Activated CD8-positive, alpha-beta T cell treated with anti-CD3 and anti-CD28 coated beads, Interleukin-2, amount 10 ng/mL, durations not matched to agents 7 days and 5 days (primary cell): ENCODE data around the gene DUSP2. TPM values are rescaled to one million over a fixed set of nuclear protein-coding genes. Genes with fewer than 3 reads are reported as not detected.

Experiments
- ATAC-seq: fragments of 150-1000 bp; cut with Tn5 transposase; one replicate; pipeline ENCODE4 v1.10.0; 2021; ENCODE audit warnings: moderate library complexity
- CTCF ChIA-PET: fragments of 350-600 bp; sonication (Branson Sonifier 250); formaldehyde crosslinking; loops from one replicate; lab custom pipeline; 2021; ENCODE audit warnings: antibody characterized with exemption; lab: Charles Lee
- POLR2A ChIA-PET: fragments of 350-600 bp; sonication (Branson Sonifier 250); formaldehyde crosslinking; loops from one replicate; lab custom pipeline; 2021; ENCODE audit warnings: antibody characterized with exemption; lab: Charles Lee
- DNase-seq: peaks from one replicate; pipeline ENCODE4 v3.0.0-alpha.2; 2020
- H3K27ac Mint-ChIP-seq: one replicate; pipeline ENCODE4 v1.8.0; 2021; ENCODE audit warnings: mild to moderate bottlenecking, mixed read lengths
- H3K27me3 Mint-ChIP-seq: one replicate; pipeline ENCODE4 v1.8.0; 2021; ENCODE audit warnings: low read depth, mixed read lengths
- H3K36me3 Mint-ChIP-seq: one replicate; pipeline ENCODE4 v1.8.0; 2021; ENCODE audit warnings: low read depth, mixed read lengths
- H3K4me1 Mint-ChIP-seq: one replicate; pipeline ENCODE4 v1.8.0; 2021; ENCODE audit warnings: low read depth, mixed read lengths
- H3K4me3 Mint-ChIP-seq: one replicate; pipeline ENCODE4 v1.8.0; 2021; ENCODE audit warnings: mild to moderate bottlenecking, mixed read lengths
- H3K9me3 Mint-ChIP-seq: one replicate; pipeline ENCODE4 v1.8.0; 2022; ENCODE audit warnings: mixed read lengths; ENCODE audit not compliant: insufficient read depth
- total RNA-seq, 2 experiments: library from RNA; stranded (reverse); gene quantifications; one replicate each; pipeline ENCODE4 v1.2.3, GENCODE V29; 2021

DUSP2 gene
- total RNA-seq, 2 experiments from 2014 or later = 20.3 to 21.2 TPM

- Mint-ChIP-seq H3K9me3 (no peaks in the 10 kb centered on the region), H3K4me1 (peaks cover 30% of the 10 kb centered on the region), H3K27ac (no peak overlapping the region), H3K27me3 (peaks cover 33% of the 10 kb centered on the region), H3K4me3 (peak overlapping the region; percentile 36), H3K36me3 (no peaks in the 10 kb centered on the region)
- DNase-seq = no peak
- CTCF ChIA-PET = interaction anchor here (0.6 to 4.3 kb wide), 25 partner anchors 10 to 149 kb away, joined by 3 to 30 read pairs (median 5); partner anchors contain the start of genes ASTL and STARD7
- ATAC-seq = no peak
- POLR2A ChIA-PET = interaction anchor here (1.8 kb wide), 1 partner anchor 126 kb away, joined by 9 read pairs; the partner anchor contains the start of gene ANKRD36C
These were observed 27.3 kb downstream of the DUSP2 start for GRCh38 chr2:96117701-96118588.

GRCh38 chr2:96116879-96117533, 28.2 kb downstream of the DUSP2 start:
- ATAC-seq (peak; percentile 88), DNase-seq (peak; percentile 64)
- Mint-ChIP-seq H3K27me3 (peaks cover 33% of the 10 kb centered on the region), H3K4me1 (peaks cover 30% of the 10 kb centered on the region), H3K36me3 (no peaks in the 10 kb centered on the region), H3K9me3 (no peaks in the 10 kb centered on the region), H3K27ac (no peak overlapping the region), H3K4me3 (peak overlapping the region; percentile 40)
- ChIA-PET POLR2A (interaction anchor here (0.6 to 1.8 kb wide), 4 partner anchors 58 to 125 kb away, joined by 3 to 9 read pairs (median 3); partner anchors contain the start of gene ANKRD36C), CTCF (interaction anchor here (0.6 to 4.3 kb wide), 32 partner anchors 9 to 150 kb away, joined by 3 to 30 read pairs (median 4); partner anchors contain the start of genes ASTL and STARD7)

GRCh38 chr2:96116424-96116878, 28.8 kb downstream of the DUSP2 start, which contains the start of gene ADRA2B:
Gene ADRA2B, minus strand, starts transcription at chr2:96116571. Its CDS starts 422 bp downstream, at chr2:96116149.
- ChIA-PET CTCF (interaction anchor here (0.6 to 4.3 kb wide), 29 partner anchors 8 to 151 kb away, joined by 3 to 30 read pairs (median 5); partner anchors contain the start of genes ASTL and STARD7), POLR2A (interaction anchor here (0.7 to 1.8 kb wide), 3 partner anchors 64 to 125 kb away, joined by 3 to 9 read pairs (median 3); partner anchors contain the start of gene ANKRD36C)
- Mint-ChIP-seq H3K27ac (no peak within 1 kb of the TSS), H3K27me3 (peaks cover 33% of the 10 kb centered on the region), H3K4me1 (peaks cover 30% of the 10 kb centered on the region), H3K36me3 (no peaks in the 10 kb centered on the region), H3K4me3 (peak within 1 kb of the TSS; percentile 64), H3K9me3 (no peaks in the 10 kb centered on the region)
- DNase-seq = peak; percentile 79
- ATAC-seq = peak; percentile 76

GRCh38 chr2:96115631-96116423, 29.4 kb downstream of the DUSP2 start:
- Mint-ChIP-seq H3K4me1 (peaks cover 28% of the 10 kb centered on the region), H3K9me3 (no peaks in the 10 kb centered on the region), H3K4me3 (peak overlapping the region; percentile 64), H3K27ac (no peak overlapping the region), H3K36me3 (no peaks in the 10 kb centered on the region), H3K27me3 (peaks cover 28% of the 10 kb centered on the region)
- ChIA-PET POLR2A (interaction anchor here (0.8 kb wide), 1 partner anchor 93 kb away, joined by 3 read pairs; no protein-coding TSS in a partner anchor), CTCF (interaction anchor here (1.0 to 4.3 kb wide), 10 partner anchors 13 to 123 kb away, joined by 3 to 30 read pairs (median 5); no protein-coding TSS in a partner anchor)
- DNase-seq (no peak), ATAC-seq (no peak)

- no peak for ATAC-seq
- peaks cover 20% of the 10 kb centered on the region for H3K4me1 Mint-ChIP-seq
- no peaks in the 10 kb centered on the region for H3K9me3 Mint-ChIP-seq
- ChIA-PET CTCF (interaction anchor here (1.6 to 4.3 kb wide), 3 partner anchors 24 to 123 kb away, joined by 4 to 30 read pairs (median 5); no protein-coding TSS in a partner anchor), POLR2A (no interaction called here)
- no peak overlapping the region for H3K27ac Mint-ChIP-seq
- H3K4me3 Mint-ChIP-seq = peak overlapping the region; percentile 64
- no peaks in the 10 kb centered on the region for H3K36me3 Mint-ChIP-seq
- H3K27me3 Mint-ChIP-seq = peaks cover 20% of the 10 kb centered on the region
- no peak for DNase-seq
These were observed 30.2 kb downstream of the DUSP2 start for GRCh38 chr2:96114903-96115581.

GRCh38 chr2:96114546-96114902, 30.7 kb downstream of the DUSP2 start:
- ChIA-PET POLR2A (no interaction called here), CTCF (interaction anchor here (1.6 to 4.3 kb wide), 3 partner anchors 25 to 122 kb away, joined by 4 to 30 read pairs (median 5); no protein-coding TSS in a partner anchor)
- H3K4me1 Mint-ChIP-seq = peaks cover 15% of the 10 kb centered on the region
- peaks cover 18% of the 10 kb centered on the region for H3K27me3 Mint-ChIP-seq
- H3K9me3 Mint-ChIP-seq = no peaks in the 10 kb centered on the region
- DNase-seq (no peak), ATAC-seq (no peak)
- H3K36me3 Mint-ChIP-seq = no peaks in the 10 kb centered on the region
- H3K27ac Mint-ChIP-seq = no peak overlapping the region
- H3K4me3 Mint-ChIP-seq = no peak overlapping the region

- H3K36me3 Mint-ChIP-seq = no peaks in the 10 kb centered on the region
- no peak for ATAC-seq
- H3K4me3 Mint-ChIP-seq = no peak overlapping the region
- H3K27ac Mint-ChIP-seq = no peak overlapping the region
- CTCF ChIA-PET = interaction anchor here (1.6 to 4.3 kb wide), 4 partner anchors 26 to 121 kb away, joined by 4 to 30 read pairs (median 6); no protein-coding TSS in a partner anchor
- peaks cover 17% of the 10 kb centered on the region for H3K27me3 Mint-ChIP-seq
- POLR2A ChIA-PET = no interaction called here
- H3K4me1 Mint-ChIP-seq = peaks cover 15% of the 10 kb centered on the region
- DNase-seq = no peak
- no peaks in the 10 kb centered on the region for H3K9me3 Mint-ChIP-seq
These were observed 31.3 kb downstream of the DUSP2 start for GRCh38 chr2:96113951-96114350.

GRCh38 chr2:96113367-96113677, 31.9 kb downstream of the DUSP2 start:
- ATAC-seq (no peak), DNase-seq (no peak)
- no peak overlapping the region for H3K4me3 Mint-ChIP-seq
- POLR2A ChIA-PET = no interaction called here
- peaks cover 15% of the 10 kb centered on the region for H3K4me1 Mint-ChIP-seq
- H3K9me3 Mint-ChIP-seq = no peaks in the 10 kb centered on the region
- H3K36me3 Mint-ChIP-seq = no peaks in the 10 kb centered on the region
- H3K27me3 Mint-ChIP-seq = peaks cover 15% of the 10 kb centered on the region
- no peak overlapping the region for H3K27ac Mint-ChIP-seq
- CTCF ChIA-PET = interaction anchor here (0.6 to 4.3 kb wide), 7 partner anchors 26 to 122 kb away, joined by 3 to 30 read pairs (median 4); partner anchors contain the start of gene ANKRD36C

- Mint-ChIP-seq H3K4me3 (no peak overlapping the region), H3K9me3 (no peaks in the 10 kb centered on the region), H3K27ac (no peak overlapping the region), H3K36me3 (no peaks in the 10 kb centered on the region), H3K4me1 (peaks cover 11% of the 10 kb centered on the region), H3K27me3 (peaks cover 15% of the 10 kb centered on the region)
- POLR2A ChIA-PET = no interaction called here
- ATAC-seq (no peak), DNase-seq (no peak)
- CTCF ChIA-PET = interaction anchor here (0.6 to 2.1 kb wide), 4 partner anchors 62 to 121 kb away, joined by 3 to 6 read pairs (median 3); partner anchors contain the start of gene ANKRD36C
These were observed 32.5 kb downstream of the DUSP2 start for GRCh38 chr2:96112501-96113366.
